Choroid plexus epithelial cell (primary cell): Measurements from ENCODE around the gene CDCA4.

Experiments
- DNase-seq: peaks from one replicate; pipeline ENCODE4 v3.0.0-alpha.2; 2010; ENCODE audit warnings: low read depth
- H3K4me3 ChIP-seq: 2 replicates; pipeline ENCODE4 v1.5.1; 2011; ENCODE audit warnings: low read depth, mild to moderate bottlenecking, control low read depth, low read length, moderate library complexity
- CTCF ChIP-seq: conservative IDR thresholded peaks from 2 replicates; pipeline ENCODE4 v1.5.1; 2011; ENCODE audit warnings: low read depth, mild to moderate bottlenecking, control low read depth, inconsistent platforms, low read length, moderate library complexity

Gene CDCA4

GRCh38 chr14:104998801-104999200 lies 22.1 kb downstream of the CDCA4 start:
- TF ChIP-seq CTCF, result no peak
- DNase-seq, result no peak
- H3K4me3 ChIP-seq, result no peak overlapping the region

- no peak for DNase-seq
- TF ChIP-seq CTCF, result no peak
- H3K4me3 ChIP-seq, result no peak overlapping the region
Observed at GRCh38 chr14:104996483-104996882, 24.4 kb downstream of the CDCA4 start.

GRCh38 chr14:104996032-104996431 lies 24.9 kb downstream of the CDCA4 start:
- TF ChIP-seq CTCF, result no peak
- no peak for DNase-seq
- no peak overlapping the region for H3K4me3 ChIP-seq

- H3K4me3 ChIP-seq, result no peak overlapping the region
- no peak for DNase-seq
- no peak for TF ChIP-seq CTCF
Observed at GRCh38 chr14:104994978-104995377, 25.9 kb downstream of the CDCA4 start.

- TF ChIP-seq CTCF, result no peak
- DNase-seq, result no peak
- H3K4me3 ChIP-seq, result no peak overlapping the region
Observed at GRCh38 chr14:104993808-104994591, 26.9 kb downstream of the CDCA4 start.

- DNase-seq, result no peak
- no peak overlapping the region for H3K4me3 ChIP-seq
- no peak for TF ChIP-seq CTCF
Observed at GRCh38 chr14:104993306-104993705, 27.6 kb downstream of the CDCA4 start.

GRCh38 chr14:104992501-104992900 lies 28.4 kb downstream of the CDCA4 start:
- DNase-seq, result no peak
- no peak for TF ChIP-seq CTCF
- H3K4me3 ChIP-seq, result no peak overlapping the region
